SKM-1 (cell line): Measurements from ENCODE around the gene PRDM16.

Source experiments
- DNase-seq: peaks from one replicate; lab custom pipeline; 2025; ENCODE audit not compliant: unreplicated experiment; lab: John Stamatoyannopoulos, UW

Gene PRDM16

GRCh38 chr1:3454811-3455618, 386.0 kb downstream of the PRDM16 start:
- DNase-seq = peak; percentile 8

GRCh38 chr1:3455670-3456448, 386.9 kb downstream of the PRDM16 start:
- no peak for DNase-seq

- DNase-seq = no peak
Observed at GRCh38 chr1:3456449-3456963, 387.5 kb downstream of the PRDM16 start.

GRCh38 chr1:3456964-3457909, 388.2 kb downstream of the PRDM16 start:
- no peak for DNase-seq

GRCh38 chr1:3457910-3458883, 389.2 kb downstream of the PRDM16 start:
- DNase-seq = no peak

GRCh38 chr1:3459051-3459908, 390.3 kb downstream of the PRDM16 start:
- DNase-seq = no peak

GRCh38 chr1:3459940-3460671, 391.1 kb downstream of the PRDM16 start:
- DNase-seq = no peak

- no peak for DNase-seq
Observed at GRCh38 chr1:3460672-3461131, 391.7 kb downstream of the PRDM16 start.

GRCh38 chr1:3461238-3461933, 392.4 kb downstream of the PRDM16 start:
- no peak for DNase-seq

GRCh38 chr1:3461934-3462275, 392.9 kb downstream of the PRDM16 start:
- no peak for DNase-seq

- no peak for DNase-seq
Observed at GRCh38 chr1:3462356-3463012, 393.5 kb downstream of the PRDM16 start.

- DNase-seq = no peak
Observed at GRCh38 chr1:3463013-3463385, 394.0 kb downstream of the PRDM16 start.

- no peak for DNase-seq
Observed at GRCh38 chr1:3463408-3463863, 394.4 kb downstream of the PRDM16 start.

- DNase-seq = no peak
Observed at GRCh38 chr1:3463891-3464648, 395.1 kb downstream of the PRDM16 start.

- DNase-seq = no peak
Observed at GRCh38 chr1:3464649-3465025, 395.6 kb downstream of the PRDM16 start.
